ENCODE measurements around the gene NEDD8. TPM values are rescaled to one million over a fixed set of nuclear protein-coding genes. Genes with fewer than 3 reads are reported as not detected.
A peak's percentile ranks its signal among the peaks of the same experiment; 100 is the strongest.

Gene NEDD8
- total RNA-seq, 1 experiment from 2014 or later, result 214 TPM

GRCh38 chr14:24187539-24187915 is 44.6 kb downstream of the NEDD8 start:
- DNase-seq, result no peak
- Histone ChIP-seq H4K91ac (ENCODE audit: insufficient read length, low read depth, low read length) (no peak overlapping the region), H3K56ac (ENCODE audit: insufficient read length, low read depth, low read length) (no peak overlapping the region), H2BK12ac (ENCODE audit: insufficient read length, low read depth, low read length) (no peak overlapping the region), H3K27ac (ENCODE audit: insufficient read length, low read depth, low read length) (no peak overlapping the region), H3K14ac (ENCODE audit: insufficient read depth, low read length) (no peak overlapping the region), H3T11ph (ENCODE audit: low read length) (no peak overlapping the region), H3K18ac (ENCODE audit: insufficient read length, low read depth, low read length) (no peak overlapping the region), H3K4me1 (ENCODE audit: insufficient read depth, low read length) (no peaks in the 10 kb centered on the region; the same call in 1 of the 2 replicates), H3K79me2 (ENCODE audit: insufficient read depth, low read length) (no peaks in the 10 kb centered on the region), H2BK120ac (ENCODE audit: low read depth, low read length, poor library complexity, severe bottlenecking) (no peak overlapping the region), H3K4me2 (ENCODE audit: insufficient read depth, insufficient read length, low read length) (peak overlapping the region; percentile 38), H2AK5ac (ENCODE audit: insufficient read length, low read length) (no peak overlapping the region), H2AFZ (ENCODE audit: low read length) (no peak overlapping the region), H3K23me2 (ENCODE audit: insufficient read length, low read depth, low read length, poor library complexity, severe bottlenecking) (no peaks in the 10 kb centered on the region), H2BK5ac (ENCODE audit: insufficient read length, low read length) (no peak overlapping the region), H3K4ac (ENCODE audit: low read depth, low read length) (no peak overlapping the region), H3K9me3 (ENCODE audit: control insufficient read depth, low read depth, low read length) (no peaks in the 10 kb centered on the region), H2BK20ac (ENCODE audit: low read depth, low read length, poor library complexity, severe bottlenecking) (no peak overlapping the region), H2BK15ac (ENCODE audit: low read depth, low read length) (no peak overlapping the region), H4K20me1 (ENCODE audit: control insufficient read depth, insufficient read depth, insufficient read length) (no peaks in the 10 kb centered on the region), H3K79me1 (ENCODE audit: insufficient read depth, low read depth, low read length, poor library complexity, severe bottlenecking) (peaks cover 4% of the 10 kb centered on the region), H3K9ac (ENCODE audit: extremely low read depth, insufficient read length, low read length) (no peak overlapping the region), H3K27me3 (ENCODE audit: insufficient read depth, low read length) (no peaks in the 10 kb centered on the region), H3K23ac (ENCODE audit: insufficient read length, low read depth, low read length) (no peak overlapping the region), H4K8ac (replicated peaks; ENCODE audit: insufficient read length, low read depth, low read length) (no peak overlapping the region), H4K5ac (ENCODE audit: insufficient read length, low read depth, low read length) (no peak overlapping the region)
- Mint-ChIP-seq H3K27ac (no peak overlapping the region; a peak in 1 of 7 replicates), H3K9me3 (no peaks in the 10 kb centered on the region), H3K4me1 (peaks cover 15% of the 10 kb centered on the region in 2 experiments), H3K27me3 (ENCODE audit: low read depth) (no peaks in the 10 kb centered on the region; the same call in 1 of the 2 replicates), H3K4me3 (peak overlapping the region; percentile 94 to 95), H3K36me3 (ENCODE audit: insufficient read depth in 1 of 3, low read depth in 3 of 3) (peaks cover 24 to 79% (median 66%) of the 10 kb centered on the region in 3 experiments)
- WGBS (ENCODE audit: extremely low coverage, insufficient read length, low lambda C conversion rate), result no CpG with 5 or more reads among the region's 2 CpGs
- TF ChIP-seq CTCF (conservative IDR thresholded peaks at IDR 0.05), result no peak
